ELF-1 (cell line): Measurements from ENCODE around the gene ARMH3.
"Not testable (repeated sequence)": the region's sequence is repeated elsewhere in the genome, so short reads cannot be mapped to it uniquely, and the experiment has no call there.

Experiments
- DNase-seq: peaks from one replicate; pipeline ENCODE4 v3.0.0-alpha.2; 2016; ENCODE audit warnings: low read depth, low spot score

The ARMH3 gene

DNA sequence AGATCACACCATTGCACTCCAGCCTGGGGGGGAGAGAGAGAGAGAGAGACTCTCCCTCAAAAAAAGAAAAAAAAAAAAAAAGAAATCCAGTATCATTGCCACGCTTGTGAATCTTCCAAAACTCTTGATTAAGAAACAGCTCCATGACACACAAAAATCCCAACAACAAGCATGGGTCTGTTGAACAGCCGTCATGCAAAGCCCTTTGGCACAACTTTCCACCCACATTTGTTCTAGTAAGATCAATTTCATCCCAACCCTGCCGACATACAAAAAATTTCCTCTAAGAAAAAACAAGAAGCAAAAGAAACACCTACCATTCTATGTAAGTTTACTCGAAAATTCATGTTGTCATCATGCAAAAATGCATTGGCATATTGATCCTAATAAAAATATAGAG, 62.8 kb downstream of the ARMH3 start:
- DNase-seq, result no peak

DNA sequence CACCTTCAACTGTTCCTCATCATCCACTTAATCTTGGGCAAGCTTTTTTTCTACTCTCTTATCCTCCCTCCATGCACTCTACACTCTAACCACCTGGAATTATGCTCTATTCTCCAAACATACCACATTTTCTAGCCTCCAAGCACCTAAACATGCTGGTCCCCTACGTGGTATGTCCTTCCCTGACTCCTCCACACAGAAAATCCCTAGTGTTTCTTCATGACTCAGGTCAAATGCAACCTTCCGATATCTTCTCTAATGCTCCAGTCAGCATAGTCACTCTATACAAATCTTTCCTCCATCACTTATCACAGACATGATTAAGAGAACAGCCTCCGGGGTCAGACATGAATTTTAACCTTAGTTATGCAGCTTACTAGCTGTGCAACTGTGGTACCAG, 68.8 kb downstream of the ARMH3 start:
- DNase-seq, result no peak

GRCh38 chr10:101986624-101986971, 69.4 kb downstream of the ARMH3 start:
- DNase-seq, result peak; percentile 66

- not testable (repeated sequence) for DNase-seq
These were observed 75.3 kb downstream of the ARMH3 start for GRCh38 chr10:101980677-101981076.

DNA sequence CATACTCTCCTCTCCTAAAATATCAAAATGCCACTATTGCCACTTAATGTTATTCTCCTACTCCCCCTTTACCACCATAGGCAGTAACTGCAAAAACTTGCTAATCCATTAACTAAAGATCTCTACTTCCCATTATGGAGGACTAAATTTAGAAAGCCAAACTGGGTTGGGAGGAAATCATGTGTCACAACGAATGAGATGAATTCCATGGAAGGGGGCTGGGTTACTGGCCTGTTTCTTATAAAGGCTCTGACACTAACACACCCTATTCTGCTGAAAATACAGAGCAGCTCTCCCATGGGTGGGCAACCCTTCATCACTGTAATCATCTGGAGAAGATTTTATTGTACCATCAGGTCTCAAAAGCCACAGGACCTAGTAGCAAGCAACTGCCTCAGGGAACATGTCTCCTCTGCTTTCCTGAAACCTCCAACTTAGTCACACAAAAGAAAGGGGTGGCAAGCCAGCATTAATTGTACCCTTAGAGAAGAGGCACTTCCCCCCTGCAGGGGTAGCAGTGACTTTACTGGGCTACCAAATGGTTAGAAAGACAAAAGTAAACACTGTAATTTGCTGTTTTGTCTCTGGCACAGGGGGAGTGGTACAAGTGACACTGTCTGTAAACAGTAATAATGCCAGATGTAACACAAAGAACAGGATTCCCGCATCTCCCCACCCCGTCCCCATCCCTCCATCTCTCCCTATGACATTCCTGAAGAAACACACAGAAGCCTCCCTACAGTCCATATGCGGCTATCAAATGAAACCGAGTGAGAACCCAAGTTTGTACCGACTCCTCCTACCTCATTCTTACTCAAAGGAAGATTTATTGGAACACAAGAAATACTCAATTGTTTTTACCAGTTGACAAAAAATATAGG, 81.6 kb downstream of the ARMH3 start:
- DNase-seq, result peak; percentile 80

GRCh38 chr10:101972761-101973160, 83.2 kb downstream of the ARMH3 start:
- DNase-seq, result no peak

- no peak for DNase-seq
These were observed 86.5 kb downstream of the ARMH3 start for GRCh38 chr10:101969412-101969922.

DNA sequence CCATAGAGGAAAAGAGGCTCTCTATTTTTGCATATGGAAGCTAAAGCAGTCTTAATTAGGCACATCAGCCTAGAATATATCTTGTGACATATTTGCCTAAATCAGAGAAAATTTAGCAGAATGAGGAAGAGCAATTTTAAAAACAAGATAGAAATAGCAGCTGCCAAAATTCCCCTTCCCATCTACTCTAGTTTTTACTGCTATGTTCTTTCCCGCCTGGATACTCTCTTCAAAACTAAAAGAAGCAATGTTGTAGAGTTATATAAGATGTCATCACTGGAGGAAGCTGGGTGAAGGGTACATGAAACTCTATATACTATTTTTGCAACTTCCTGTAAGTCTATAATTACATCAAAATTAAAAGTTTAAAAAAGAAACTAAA, 87.0 kb downstream of the ARMH3 start:
- no peak for DNase-seq

DNA sequence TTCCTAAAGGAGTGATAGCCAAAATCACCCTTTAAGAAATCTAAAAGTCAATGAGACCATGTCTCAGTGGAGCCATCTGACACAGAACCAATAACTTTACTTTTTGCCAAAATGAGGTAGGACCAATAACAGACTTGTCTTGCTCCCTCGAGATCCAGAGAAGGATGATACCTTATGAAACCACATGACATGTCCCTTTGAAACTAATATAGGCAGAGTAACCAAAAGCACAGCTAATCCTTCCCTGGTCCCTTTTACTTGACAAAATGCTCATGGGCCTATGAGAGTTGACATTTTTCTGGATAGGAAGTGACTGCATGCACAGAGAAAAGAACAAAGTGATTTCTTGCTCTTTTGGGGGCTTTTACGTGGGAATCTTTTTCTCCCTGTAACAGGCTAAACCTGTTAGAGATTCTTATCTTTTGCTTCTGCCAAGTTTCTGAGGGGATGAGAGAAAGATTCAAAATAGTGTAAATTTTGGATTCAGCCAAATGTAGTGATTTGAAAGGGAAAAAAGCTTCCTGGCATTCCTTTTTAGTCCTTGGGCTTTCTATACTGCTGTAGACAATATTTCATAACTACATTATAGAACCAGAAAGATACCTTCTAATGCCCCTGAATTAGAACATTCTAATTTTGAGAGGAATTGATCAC, 87.6 kb downstream of the ARMH3 start:
- no peak for DNase-seq

DNA sequence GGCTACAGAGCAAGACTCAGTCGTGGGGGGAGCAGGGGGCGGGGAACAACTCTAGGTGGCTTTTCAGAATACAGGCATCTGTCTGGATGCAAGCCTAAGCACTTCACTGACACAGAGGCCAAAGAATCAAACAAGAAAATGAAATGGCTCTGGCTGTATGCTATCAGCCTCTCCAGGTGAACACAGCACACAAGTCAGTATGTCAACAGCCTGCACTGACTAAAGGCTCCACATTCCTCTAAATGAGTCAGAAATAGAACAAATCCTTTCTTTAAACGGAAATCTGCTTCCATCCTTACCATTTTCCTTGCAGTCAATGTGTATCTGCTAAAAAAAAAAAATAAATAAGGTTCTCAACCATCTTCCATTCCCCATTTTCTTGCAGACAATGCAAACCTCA, 88.3 kb downstream of the ARMH3 start:
- DNase-seq, result no peak

DNA sequence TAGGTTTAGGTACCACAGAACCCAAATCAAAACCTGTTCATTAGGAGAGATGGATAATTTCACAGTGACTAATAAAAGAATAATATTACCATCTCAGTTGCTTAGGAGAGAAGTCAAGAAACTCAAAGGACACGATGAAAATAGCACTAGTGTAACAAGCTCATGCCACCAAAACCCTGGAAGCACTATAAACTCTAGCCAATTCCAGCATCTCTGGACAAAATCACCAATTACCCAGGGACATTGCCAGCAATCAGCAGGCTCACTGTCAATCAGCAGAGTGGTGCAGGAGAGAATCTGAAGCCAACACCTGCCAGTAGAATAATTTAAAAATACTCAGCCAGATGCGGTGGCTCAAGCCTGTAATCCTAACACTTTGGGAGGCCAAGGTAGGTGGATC, 88.9 kb downstream of the ARMH3 start:
- no peak for DNase-seq

DNA sequence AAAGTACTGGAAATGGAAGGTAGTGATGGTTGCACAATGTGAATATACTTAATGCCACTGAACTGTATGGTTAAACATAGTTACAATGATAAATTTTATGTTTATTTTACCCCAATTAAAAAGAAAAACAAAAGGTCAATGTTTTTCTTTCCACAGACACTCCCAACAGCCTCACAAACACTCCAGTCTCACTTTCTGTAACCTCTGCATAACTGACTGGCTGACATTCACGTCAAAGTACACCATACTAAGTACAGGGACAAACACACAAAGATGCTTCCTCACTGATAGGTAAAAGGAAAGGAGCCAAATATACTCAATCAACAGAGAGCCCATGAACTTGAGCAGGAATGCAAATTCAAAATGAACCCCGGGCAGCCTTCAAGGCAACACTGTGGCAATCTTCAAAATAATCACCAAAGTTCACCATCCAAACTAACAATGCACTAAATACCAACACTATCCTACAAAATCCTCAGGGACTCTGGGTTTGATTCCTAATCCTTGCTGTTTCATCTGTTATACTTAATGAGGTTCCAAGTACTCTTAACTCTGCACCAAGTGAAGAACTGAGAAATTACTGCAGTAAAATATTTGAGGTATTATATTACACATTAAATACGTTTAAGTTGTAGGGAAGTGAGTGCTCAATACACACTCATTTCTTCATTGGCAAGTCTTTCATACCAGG, 90.8 kb downstream of the ARMH3 start:
- DNase-seq, result no peak

DNA sequence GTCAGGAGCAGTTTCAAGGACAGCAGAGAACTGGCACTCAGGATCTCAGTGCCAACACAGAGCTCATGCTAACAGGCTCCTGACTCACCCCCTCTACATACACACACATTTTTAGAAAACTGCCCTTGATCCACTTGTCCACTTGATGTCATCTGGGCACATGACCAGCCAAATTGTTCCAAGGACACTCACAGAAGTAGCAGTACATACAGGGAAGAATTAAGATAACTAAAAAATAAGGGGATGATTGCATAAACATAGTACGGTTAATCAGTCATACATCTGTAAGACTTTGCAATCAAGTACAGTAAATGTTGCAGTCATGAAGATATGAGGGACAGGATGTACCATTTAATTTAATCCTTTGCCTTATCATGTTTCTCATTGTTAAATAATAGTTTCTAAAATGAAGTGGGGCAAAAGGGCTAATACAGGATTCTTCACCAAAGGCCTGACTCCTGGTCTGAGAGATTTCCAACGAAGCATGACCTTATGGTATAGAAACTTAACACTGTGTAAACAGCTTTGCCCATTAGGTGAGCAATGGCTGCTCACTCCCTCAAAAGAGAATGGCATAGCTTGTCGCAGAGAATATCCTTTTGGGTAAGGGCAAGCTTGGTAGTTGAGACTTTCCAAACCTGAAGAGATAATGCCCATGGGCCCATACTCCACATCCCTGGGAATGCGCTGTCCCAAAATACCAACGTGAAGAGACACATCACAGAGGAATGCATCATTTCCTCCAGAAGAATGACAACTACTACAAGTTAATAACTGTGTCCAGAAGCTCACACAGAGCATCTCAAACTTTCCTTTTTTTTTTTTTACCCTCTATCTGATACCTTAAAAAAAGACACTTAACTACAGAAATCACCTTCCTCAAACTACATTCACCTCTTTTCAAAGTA, 94.1 kb downstream of the ARMH3 start:
- no peak for DNase-seq

- no peak for DNase-seq
These were observed 95.0 kb downstream of the ARMH3 start for GRCh38 chr10:101960879-101961395.

DNA sequence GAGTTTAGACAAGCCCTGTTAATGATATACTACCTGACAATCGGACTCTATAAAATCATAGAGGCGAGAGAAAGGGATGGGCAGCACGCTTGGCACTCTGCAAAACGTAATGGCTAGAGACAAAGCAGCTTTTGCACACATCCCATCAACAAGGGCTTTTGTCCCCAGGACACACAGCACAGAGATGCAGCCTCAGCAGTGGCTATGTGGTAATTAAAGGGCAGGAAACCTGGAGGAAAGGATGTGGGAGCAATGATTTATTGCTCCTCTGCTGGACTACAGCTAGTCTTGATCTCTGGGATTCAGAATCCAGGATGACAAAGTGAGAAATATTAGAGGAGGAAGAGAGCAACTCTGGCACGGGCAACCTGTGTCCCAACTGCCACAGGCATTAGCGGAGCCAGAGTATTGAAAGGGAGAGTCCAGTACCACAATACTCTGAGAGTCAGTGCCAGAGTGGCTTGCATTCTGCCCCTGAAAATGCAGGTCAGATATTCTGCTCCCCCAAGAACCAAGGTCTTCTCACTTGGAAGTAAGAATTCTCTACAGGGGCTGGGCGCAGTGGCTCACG, 96.5 kb downstream of the ARMH3 start:
- DNase-seq, result peak; percentile 23

- DNase-seq, result no peak
These were observed 97.3 kb downstream of the ARMH3 start for GRCh38 chr10:101958691-101959090.

DNA sequence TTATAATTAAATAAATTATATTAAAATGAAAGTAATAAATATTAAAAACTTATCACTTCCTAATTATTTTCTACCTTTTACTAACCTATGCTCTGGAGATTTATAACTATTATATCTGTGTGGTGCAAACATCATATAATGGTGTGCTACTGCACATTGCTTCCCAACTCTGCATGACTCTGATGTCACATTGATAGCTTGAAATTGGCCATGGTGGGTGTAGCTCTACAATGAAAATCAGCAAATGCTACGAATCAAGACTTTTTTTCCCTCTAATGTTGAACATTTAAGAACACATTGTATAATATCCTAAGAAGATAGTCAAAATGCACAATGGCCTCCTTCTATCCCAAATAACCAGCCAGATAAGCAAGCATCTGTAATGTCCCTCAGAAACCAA, 99.1 kb downstream of the ARMH3 start:
- DNase-seq, result no peak

GRCh38 chr10:101956117-101956516, 99.9 kb downstream of the ARMH3 start:
- no peak for DNase-seq

- no peak for DNase-seq
These were observed 103.8 kb downstream of the ARMH3 start for GRCh38 chr10:101952191-101952590.

GRCh38 chr10:101950213-101950612, 105.8 kb downstream of the ARMH3 start:
- no peak for DNase-seq

GRCh38 chr10:101941871-101942270, 114.1 kb downstream of the ARMH3 start:
- DNase-seq, result no peak
